Measurements from ENCODE around the gene ZBTB46.
"Not testable (repeated sequence)": the region's sequence is repeated elsewhere in the genome, so short reads cannot be mapped to it uniquely, and the experiment has no call there.

Gene ZBTB46

DNA sequence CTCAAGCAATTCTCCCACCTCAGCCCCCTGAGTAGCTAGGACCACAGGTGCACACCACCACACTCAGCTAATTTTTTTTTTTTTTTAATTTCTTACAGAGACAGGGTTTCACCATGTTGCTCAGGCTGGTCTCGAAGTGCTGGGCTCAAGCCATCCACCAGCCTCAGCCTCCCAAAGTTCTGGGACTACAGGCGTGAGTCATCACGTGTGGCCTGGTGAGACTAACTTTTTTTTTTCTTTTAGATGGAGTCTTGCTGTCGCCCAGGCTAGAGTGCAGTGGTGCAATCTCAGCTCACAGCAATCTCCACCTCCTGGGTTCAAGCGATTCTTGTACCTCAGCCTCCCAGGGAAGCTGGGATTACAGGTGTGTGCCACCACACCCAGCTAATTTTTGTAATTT is 31.9 kb downstream of the ZBTB46 start:
- not testable (repeated sequence) for H2AFZ ChIP-seq (ENCODE audit: low read length); H3K4me1 ChIP-seq (ENCODE audit: insufficient read depth, low read length, poor library complexity, severe bottlenecking); H3K4me2 ChIP-seq (ENCODE audit: low read depth, low read length, poor library complexity, severe bottlenecking); H3K4me3 ChIP-seq (ENCODE audit: low read length, poor library complexity, severe bottlenecking); H3K36me3 ChIP-seq (ENCODE audit: insufficient read depth, low read length); H3K9ac ChIP-seq (ENCODE audit: low read depth, low read length, poor library complexity, severe bottlenecking); H3K9me3 ChIP-seq (ENCODE audit: insufficient read depth, low read depth, low read length); H3F3A ChIP-seq (ENCODE audit: low read depth); H3K9me2 ChIP-seq (replicated peaks; ENCODE audit: low read depth, low read length); H4K20me1 ChIP-seq (ENCODE audit: insufficient read depth, low read length, poor library complexity, severe bottlenecking); H3K79me2 ChIP-seq (ENCODE audit: insufficient read depth, low read length); H3K27me3 ChIP-seq (ENCODE audit: insufficient read depth, low read length, poor library complexity, severe bottlenecking)

DNA sequence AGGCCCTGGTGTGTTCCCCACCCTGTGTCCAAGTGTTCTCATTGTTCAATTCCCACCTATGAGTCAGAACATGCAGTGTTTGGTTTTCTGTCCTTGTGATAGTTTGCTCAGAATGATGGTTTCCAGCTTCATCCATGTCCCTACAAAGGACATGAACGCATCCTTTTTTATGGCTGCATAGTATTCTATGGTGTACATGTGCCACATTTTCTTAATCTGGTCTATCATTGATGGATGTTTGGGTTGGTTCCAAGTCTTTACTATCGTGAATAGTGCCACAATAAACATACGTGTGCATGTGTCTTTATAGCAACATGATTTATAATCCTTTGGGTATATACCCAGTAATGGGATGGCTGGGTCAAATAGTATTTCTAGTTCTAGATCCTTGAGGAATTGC is 33.9 kb downstream of the ZBTB46 start:
- H4K20me1 ChIP-seq (ENCODE audit: insufficient read depth, low read length, poor library complexity, severe bottlenecking); H3K79me2 ChIP-seq (ENCODE audit: insufficient read depth, low read length); H3K4me3 ChIP-seq (ENCODE audit: low read length, poor library complexity, severe bottlenecking); H3K4me1 ChIP-seq (ENCODE audit: insufficient read depth, low read length, poor library complexity, severe bottlenecking); H3K9me2 ChIP-seq (replicated peaks; ENCODE audit: low read depth, low read length); H2AFZ ChIP-seq (ENCODE audit: low read length); H3K9ac ChIP-seq (ENCODE audit: low read depth, low read length, poor library complexity, severe bottlenecking); H3K4me2 ChIP-seq (ENCODE audit: low read depth, low read length, poor library complexity, severe bottlenecking); H3F3A ChIP-seq (ENCODE audit: low read depth); H3K27me3 ChIP-seq (ENCODE audit: insufficient read depth, low read length, poor library complexity, severe bottlenecking); H3K9me3 ChIP-seq (ENCODE audit: insufficient read depth, low read depth, low read length); H3K36me3 ChIP-seq (ENCODE audit: insufficient read depth, low read length): not testable (repeated sequence)

DNA sequence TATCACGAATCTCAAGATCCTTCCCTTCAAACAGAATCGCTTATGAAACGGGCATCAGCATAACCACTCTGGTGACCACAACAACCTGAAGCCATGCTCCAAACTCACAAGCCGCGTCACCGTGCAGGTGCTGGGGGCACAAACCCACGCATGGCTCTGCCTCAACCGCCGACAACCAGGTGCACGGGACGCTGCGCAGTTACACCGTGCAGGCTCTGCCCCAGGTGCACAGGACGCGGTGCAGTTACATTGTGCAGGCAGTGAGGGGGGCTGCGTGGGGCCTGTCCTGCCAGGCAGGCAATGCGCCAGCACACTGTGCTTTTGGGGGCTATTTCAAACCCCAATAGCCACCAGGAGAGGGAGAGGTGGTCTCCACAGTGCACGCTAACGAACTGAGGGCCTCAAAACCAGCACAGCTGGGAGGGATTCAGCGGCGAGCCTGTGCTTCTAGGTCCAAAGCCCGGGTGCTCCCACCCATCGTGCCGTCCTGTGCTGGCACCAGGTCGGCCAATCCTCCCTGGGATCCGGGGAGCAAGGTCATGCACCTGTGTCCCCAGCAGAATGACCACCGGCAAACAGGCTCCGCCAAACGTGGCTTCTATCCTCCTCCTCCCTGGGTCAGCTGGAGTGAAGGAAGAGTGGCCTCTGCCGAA is 35.8 kb downstream of the ZBTB46 start:
- H3F3A ChIP-seq (ENCODE audit: low read depth) = no peaks in the 10 kb centered on the region
- no peaks in the 10 kb centered on the region; the same call in 1 of the 2 replicates for H3K36me3 ChIP-seq (ENCODE audit: insufficient read depth, low read length)
- no peaks in the 10 kb centered on the region for H3K9me2 ChIP-seq (replicated peaks; ENCODE audit: low read depth, low read length)
- H4K20me1 ChIP-seq (ENCODE audit: insufficient read depth, low read length, poor library complexity, severe bottlenecking) = no peaks in the 10 kb centered on the region
- H2AFZ ChIP-seq (ENCODE audit: low read length) = no peak overlapping the region
- peaks cover 4% of the 10 kb centered on the region for H3K4me1 ChIP-seq (ENCODE audit: insufficient read depth, low read length, poor library complexity, severe bottlenecking)
- TF ChIP-seq, protein P1, sequence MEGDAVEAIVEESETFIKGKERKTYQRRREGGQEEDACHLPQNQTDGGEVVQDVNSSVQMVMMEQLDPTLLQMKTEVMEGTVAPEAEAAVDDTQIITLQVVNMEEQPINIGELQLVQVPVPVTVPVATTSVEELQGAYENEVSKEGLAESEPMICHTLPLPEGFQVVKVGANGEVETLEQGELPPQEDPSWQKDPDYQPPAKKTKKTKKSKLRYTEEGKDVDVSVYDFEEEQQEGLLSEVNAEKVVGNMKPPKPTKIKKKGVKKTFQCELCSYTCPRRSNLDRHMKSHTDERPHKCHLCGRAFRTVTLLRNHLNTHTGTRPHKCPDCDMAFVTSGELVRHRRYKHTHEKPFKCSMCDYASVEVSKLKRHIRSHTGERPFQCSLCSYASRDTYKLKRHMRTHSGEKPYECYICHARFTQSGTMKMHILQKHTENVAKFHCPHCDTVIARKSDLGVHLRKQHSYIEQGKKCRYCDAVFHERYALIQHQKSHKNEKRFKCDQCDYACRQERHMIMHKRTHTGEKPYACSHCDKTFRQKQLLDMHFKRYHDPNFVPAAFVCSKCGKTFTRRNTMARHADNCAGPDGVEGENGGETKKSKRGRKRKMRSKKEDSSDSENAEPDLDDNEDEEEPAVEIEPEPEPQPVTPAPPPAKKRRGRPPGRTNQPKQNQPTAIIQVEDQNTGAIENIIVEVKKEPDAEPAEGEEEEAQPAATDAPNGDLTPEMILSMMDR (conservative IDR thresholded peaks at IDR 0.05; ENCODE audit: low read length) = no peak
- TF ChIP-seq EZH2phosphoT487 (IDR thresholded peaks at IDR 0.05; ENCODE audit: borderline replicate concordance) = no peak
- H3K27me3 ChIP-seq (ENCODE audit: insufficient read depth, low read length, poor library complexity, severe bottlenecking) = no peaks in the 10 kb centered on the region
- no peaks in the 10 kb centered on the region for H3K79me2 ChIP-seq (ENCODE audit: insufficient read depth, low read length)
- no peak overlapping the region for H3K9ac ChIP-seq (ENCODE audit: low read depth, low read length, poor library complexity, severe bottlenecking)
- H3K9me3 ChIP-seq (ENCODE audit: insufficient read depth, low read depth, low read length) = no peaks in the 10 kb centered on the region
- H3K4me3 ChIP-seq (ENCODE audit: low read length, poor library complexity, severe bottlenecking) = no peak overlapping the region
- H3K4me2 ChIP-seq (ENCODE audit: low read depth, low read length, poor library complexity, severe bottlenecking) = no peak overlapping the region

DNA sequence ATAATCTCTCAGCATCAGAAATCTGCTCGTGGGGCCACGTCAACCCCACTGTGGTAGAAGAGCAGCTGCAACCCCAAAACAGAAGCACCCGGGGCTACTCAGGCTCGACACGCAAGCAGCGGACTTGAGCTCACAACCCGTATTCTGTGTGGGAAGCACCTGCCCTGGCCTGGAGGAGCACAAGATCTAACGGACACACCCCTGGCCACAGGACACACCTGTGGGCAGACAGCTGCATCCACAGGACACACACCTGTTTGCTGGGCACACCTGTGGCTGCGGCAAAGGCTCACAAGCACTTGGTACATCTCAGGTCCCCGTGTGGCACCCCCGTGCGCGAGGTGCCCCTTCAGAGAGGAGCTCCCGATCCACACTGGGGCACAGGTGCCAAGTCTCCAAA is 36.5 kb downstream of the ZBTB46 start:
- no peaks in the 10 kb centered on the region for H3F3A ChIP-seq (ENCODE audit: low read depth)
- no peaks in the 10 kb centered on the region for H3K27me3 ChIP-seq (ENCODE audit: insufficient read depth, low read length, poor library complexity, severe bottlenecking)
- no peaks in the 10 kb centered on the region for H3K9me3 ChIP-seq (ENCODE audit: insufficient read depth, low read depth, low read length)
- peaks cover 4% of the 10 kb centered on the region for H3K4me1 ChIP-seq (ENCODE audit: insufficient read depth, low read length, poor library complexity, severe bottlenecking)
- H2AFZ ChIP-seq (ENCODE audit: low read length) = no peak overlapping the region
- H3K4me3 ChIP-seq (ENCODE audit: low read length, poor library complexity, severe bottlenecking) = no peak overlapping the region
- no peaks in the 10 kb centered on the region for H3K9me2 ChIP-seq (replicated peaks; ENCODE audit: low read depth, low read length)
- no peak overlapping the region for H3K4me2 ChIP-seq (ENCODE audit: low read depth, low read length, poor library complexity, severe bottlenecking)
- no peaks in the 10 kb centered on the region for H3K79me2 ChIP-seq (ENCODE audit: insufficient read depth, low read length)
- no peak overlapping the region for H3K9ac ChIP-seq (ENCODE audit: low read depth, low read length, poor library complexity, severe bottlenecking)
- TF ChIP-seq EZH2phosphoT487 (IDR thresholded peaks at IDR 0.05; ENCODE audit: borderline replicate concordance) = no peak
- TF ChIP-seq, protein P1 (conservative IDR thresholded peaks at IDR 0.05; ENCODE audit: low read length) = no peak
- H4K20me1 ChIP-seq (ENCODE audit: insufficient read depth, low read length, poor library complexity, severe bottlenecking) = no peaks in the 10 kb centered on the region
- H3K36me3 ChIP-seq (ENCODE audit: insufficient read depth, low read length) = no peaks in the 10 kb centered on the region; the same call in 1 of the 2 replicates
